HG03139 (cell line): ENCODE data around the gene CCDC30.

Source experiments
- ATAC-seq: cut with Tn5 transposase; IDR thresholded peaks from one replicate; pipeline ENCODE4 v1.9.1; 2021; ENCODE audit not compliant: unreplicated experiment

The CCDC30 gene

DNA sequence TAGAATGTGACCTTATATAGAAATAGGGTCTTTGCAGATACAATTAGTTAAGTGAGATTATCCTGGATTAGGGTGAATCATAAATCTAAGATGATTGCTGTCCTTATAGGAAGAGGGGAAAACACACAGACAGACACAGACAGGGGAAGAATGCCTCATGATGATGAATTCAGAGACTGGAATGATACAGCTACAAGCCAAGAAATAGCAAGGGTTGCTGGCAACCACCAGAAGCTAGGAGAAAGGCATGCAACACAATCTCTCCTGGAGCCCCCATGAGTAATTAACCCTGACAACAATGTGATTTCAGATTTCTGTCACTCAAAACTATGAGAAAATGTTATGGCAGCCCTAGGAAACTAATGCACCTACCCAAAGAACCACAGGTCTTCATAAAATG, 176.0 kb downstream of the CCDC30 start:
- ATAC-seq, result no peak

DNA sequence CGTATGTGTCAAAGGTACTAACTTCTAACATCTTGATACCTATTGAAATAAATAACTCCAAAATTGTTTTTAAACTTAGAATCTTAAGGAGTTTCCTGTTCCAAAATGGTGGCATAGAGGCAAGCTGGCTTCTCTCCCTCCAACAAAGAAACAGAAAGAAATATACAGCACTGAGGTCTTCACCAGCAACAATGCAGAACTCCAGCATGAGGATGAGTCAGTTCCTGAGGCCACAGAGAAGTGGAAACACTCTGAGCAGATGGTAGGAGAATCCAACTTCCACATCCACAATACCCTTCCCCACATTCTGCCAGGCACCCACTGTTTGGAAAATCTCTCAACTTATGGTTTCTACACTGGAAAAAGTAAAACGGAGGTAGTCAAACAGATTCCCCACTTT, 183.0 kb downstream of the CCDC30 start:
- no peak for ATAC-seq

DNA sequence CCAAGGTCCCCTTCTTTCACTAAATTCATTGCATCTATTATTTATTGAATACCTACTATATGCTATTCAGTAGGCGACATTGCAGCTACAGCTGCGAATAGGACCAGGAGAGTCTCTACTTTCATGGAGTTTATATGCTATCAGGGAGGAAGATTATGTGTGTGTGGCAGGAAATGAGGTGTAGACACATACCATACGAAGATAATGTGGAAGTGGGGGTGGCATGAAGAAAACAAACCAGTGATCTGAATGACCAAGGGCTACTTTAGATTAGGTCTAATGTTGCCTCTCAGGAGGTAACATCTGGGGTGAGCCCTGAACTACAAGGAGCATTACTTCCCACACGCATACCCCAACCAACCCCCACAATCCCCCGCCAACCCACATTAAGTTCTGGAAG, 194.1 kb downstream of the CCDC30 start:
- ATAC-seq, result no peak

GRCh38 chr1:42657981-42658876, 195.1 kb downstream of the CCDC30 start, which contains the start of gene PPIH:
PPIH (plus strand) TSS chr1:42658423; CDS start chr1:42658447, 24 bp downstream.
- peak; percentile 94 for ATAC-seq

GRCh38 chr1:42658877-42659337, 195.8 kb downstream of the CCDC30 start:
- ATAC-seq, result no peak

- no peak for ATAC-seq
These were observed 197.9 kb downstream of the CCDC30 start for GRCh38 chr1:42660907-42661500.

DNA sequence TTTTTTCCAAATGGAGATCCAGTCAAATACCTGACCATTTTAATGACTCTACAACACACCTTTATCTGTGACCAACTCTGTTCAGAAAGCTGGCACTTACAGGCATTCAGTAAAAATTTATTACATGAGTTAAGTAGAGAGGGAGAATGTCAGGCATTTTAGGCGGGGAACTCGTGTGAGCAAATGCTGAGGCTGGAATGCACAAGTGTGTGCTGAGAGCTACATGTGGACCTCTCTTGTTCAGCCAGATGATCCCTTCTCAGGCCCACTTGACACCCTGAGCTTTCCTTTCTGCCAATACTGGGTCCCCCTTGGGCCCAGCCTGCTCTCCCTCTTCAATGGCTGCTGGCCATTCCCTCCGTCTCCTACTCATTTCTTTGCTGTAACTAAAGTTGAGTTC, 206.8 kb downstream of the CCDC30 start:
- no peak for ATAC-seq

DNA sequence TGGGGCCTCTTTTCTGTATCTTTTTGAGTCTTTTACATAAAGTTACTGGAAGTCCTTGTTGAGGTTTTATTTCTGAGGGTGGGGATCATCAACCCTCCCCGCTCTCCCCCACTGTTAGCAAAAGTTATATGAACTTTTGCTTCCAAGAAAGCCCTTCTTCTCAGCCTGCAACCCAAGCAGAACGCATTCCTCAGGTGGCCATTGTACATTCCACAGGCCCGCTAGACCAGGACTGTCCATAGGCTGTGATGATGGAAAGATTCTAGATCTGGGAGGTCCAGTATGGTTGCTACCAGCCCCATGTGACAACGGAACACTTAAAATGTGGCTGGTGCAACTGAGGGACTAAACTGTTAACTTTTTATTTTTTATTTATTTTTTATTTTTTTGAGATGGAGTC, 207.3 kb downstream of the CCDC30 start:
- ATAC-seq, result no peak

GRCh38 chr1:42674214-42674613, 211.1 kb downstream of the CCDC30 start:
- ATAC-seq, result no peak

- ATAC-seq, result no peak
These were observed 211.6 kb downstream of the CCDC30 start for GRCh38 chr1:42674682-42675081.

DNA sequence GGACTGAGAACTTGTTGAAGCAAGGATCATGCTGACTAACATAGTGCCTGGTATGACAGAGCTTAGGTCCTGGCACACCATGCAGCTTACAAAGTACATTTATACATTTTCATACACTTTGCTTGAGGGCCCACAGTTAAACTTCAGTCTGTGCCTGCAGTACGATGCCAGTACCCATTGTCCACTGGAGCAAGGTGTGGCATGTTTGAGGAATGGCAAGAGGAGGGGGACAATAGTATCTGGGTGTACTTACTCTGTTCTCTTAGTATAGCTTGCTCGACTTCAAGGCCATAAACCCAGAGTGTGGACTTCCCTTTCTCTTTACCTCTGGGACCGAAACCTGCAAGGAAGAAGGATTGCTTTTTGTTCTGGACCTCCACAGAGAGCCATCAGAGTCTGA, 212.4 kb downstream of the CCDC30 start:
- ATAC-seq, result no peak

- ATAC-seq, result no peak
These were observed 213.5 kb downstream of the CCDC30 start for GRCh38 chr1:42676534-42677087.

- ATAC-seq, result no peak
These were observed 216.4 kb downstream of the CCDC30 start for GRCh38 chr1:42679364-42679983.

DNA sequence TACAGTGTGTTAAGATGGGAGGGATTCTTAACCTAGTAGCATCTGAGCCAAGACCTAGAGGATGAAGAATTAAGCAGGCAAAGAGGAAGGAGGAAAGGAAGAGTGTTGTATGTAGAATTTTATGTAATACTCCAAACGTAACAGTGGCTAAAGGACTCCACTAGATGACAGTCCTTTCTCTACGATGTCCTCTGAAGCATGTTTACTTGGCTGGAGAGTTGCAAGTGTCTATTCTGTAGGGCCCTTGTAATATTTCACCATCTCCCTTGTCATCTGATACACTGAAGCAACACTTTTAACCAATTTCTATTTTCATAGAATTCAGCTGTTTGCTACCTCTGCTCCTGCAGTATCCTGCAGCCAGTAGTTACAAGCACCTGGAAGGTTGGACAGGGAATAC, 217.0 kb downstream of the CCDC30 start:
- ATAC-seq, result no peak

DNA sequence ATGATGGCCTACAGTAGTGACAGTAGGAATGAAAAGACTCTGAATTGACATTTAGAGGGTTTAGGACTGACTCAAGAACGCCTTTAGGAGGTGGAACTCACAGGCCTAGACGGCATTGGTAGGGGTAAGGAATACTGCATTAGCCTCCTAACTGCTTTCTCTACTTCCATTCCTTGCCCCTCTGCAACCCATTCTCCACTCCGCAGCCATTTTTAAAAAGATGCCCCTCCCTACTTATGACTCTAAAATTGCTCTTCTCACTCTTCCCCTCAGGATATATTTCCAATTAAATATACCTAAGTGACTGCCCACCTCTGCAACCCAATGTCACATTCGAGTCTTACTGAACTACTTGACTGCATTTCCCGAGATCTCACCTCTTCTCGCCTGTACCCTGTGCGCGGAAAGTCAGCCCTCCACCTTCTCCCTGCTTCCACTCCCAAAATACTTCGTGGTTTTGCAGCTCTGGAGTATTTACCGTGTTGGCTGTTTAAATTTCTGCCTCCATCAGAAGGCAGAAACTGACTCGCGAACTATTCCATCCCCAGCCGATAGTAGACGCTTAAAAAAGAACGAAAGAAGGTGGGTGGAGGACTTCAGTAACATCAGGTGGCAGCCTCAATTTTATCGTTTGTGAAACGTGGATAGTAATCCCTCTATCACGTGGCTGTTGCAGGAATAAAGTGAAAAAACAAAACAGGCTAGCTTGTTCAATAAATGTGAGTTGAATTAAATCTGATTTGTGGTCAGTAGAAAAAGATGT, 218.0 kb downstream of the CCDC30 start:
- ATAC-seq, result no peak

DNA sequence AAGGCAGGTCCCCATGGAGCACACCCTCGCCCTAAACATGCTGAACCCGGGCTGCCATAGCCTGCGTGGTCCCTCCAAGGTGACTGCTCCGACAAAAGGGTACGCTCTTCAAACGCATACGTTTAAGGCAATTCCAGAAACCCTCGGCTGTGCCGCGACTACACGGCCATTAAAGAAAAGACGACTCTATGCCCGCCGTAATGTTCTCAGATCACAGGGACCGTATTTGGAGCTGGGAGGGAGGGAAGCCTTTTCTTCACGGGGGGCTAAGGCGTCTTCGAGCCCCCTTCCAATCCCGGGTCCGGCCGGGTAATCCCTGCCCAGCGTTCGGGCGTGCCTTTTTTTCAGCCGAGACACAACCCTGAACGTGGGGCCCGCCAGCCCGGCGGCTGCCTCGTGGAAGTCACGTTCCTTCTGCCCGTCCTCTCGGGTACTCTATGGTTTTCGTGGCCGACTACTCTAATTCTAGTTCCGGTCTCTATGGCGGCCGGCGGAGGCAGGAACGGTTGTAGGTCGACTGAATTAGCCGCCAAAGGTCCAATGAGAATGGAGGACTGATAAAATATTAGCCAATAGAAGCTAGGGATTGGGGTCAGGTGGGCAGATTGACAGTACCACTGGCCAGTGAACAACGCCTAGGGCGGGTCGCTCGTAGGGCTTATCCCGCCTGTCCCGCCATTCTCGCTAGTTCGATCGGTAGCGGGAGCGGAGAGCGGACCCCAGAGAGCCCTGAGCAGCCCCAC, 218.8 kb downstream of the CCDC30 start, which contains the start of gene YBX1:
Gene YBX1 (plus strand): TSS at position 678 of the 743 bp plus-strand sequence. CDS start 148 bp downstream, outside the sequence.
- peak; percentile 75 for ATAC-seq

- ATAC-seq, result peak; percentile 6
These were observed 219.3 kb downstream of the CCDC30 start for GRCh38 chr1:42682484-42682738.

DNA sequence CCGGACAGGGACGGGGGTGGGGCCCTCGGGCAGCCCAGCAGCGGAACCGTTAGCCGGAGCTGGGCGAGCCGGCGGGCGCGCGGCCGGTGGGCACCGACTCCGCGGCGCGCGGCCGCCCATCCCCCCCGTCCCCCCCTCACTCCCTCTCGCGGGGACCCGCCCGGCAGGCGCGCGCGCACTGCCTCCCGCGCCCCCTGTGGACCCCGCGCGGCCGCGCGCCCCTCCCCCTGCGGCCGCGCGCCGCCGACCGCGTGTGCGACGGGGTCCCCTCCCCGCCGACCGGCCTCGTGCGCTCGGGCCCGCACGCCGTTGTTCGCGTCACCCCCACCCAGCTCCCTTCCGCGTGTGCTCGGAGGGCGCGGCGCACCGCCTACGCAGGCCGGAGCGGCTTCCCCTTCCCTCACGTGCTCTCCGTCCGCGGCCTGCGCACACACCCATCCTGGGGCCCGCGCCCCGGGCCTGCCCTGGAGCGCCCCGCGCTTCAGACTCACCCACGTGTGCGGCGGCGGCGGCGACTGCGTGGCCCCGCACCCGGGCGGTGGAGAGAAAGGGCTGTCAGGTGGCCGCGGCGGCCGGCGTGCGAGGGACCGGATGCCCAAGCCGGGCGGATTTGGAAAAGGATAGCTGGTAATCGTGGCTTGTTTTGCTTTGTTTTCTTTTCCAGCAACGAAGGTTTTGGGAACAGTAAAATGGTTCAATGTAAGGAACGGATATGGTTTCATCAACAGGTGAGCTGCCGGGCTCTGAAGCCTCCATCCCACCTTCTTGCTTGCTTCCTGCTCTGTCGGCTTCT, 219.8 kb downstream of the CCDC30 start:
- ATAC-seq, result peak; percentile 30

- ATAC-seq, result no peak
These were observed 221.1 kb downstream of the CCDC30 start for GRCh38 chr1:42684139-42684538.
